GM18508 (cell line): ENCODE data around the gene HYAL3.
"Not testable (repeated sequence)": the region's sequence is repeated elsewhere in the genome, so short reads cannot be mapped to it uniquely, and the experiment has no call there.

Source experiments
- ATAC-seq: cut with Tn5 transposase; IDR thresholded peaks from one replicate; pipeline ENCODE4 v1.9.1; 2021; ENCODE audit warnings: moderate number of reproducible peaks; ENCODE audit not compliant: insufficient read depth, unreplicated experiment

The HYAL3 gene

DNA sequence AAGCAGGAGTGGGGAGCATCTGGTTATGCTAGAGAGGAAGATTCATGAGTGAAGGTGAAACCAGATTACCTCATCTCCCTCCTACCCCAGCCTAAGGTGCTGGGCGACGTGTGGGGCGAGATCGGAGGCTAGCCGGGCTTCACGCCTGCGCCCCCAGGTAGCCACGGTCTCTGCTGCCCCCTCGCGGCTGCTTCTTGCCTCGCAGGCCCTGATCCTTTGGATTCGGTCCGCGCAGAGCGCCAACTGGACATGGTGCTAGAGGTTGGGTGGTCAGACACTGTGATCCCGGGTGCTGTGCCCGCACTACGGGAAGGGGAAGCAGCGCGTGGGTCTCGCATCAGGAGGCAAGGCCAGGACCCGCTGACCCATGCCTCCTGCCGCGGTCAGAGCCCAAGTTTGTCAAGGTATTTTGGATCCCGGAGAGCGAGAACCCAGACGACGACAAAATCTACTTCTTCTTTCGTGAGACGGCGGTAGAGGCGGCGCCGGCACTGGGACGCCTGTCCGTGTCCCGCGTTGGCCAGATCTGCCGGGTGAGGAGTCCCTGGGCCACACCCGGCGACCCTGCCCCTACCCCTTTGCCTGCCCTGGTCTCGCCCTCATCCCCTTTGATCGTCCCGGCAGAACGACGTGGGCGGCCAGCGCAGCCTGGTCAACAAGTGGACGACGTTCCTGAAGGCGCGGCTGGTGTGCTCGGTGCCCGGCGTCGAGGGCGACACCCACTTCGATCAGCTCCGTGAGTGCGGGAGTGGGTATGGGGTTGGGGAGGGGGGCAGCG, 26.1 kb downstream of the HYAL3 start:
- peak; percentile 70 for ATAC-seq

GRCh38 chr3:50272538-50272910, 26.7 kb downstream of the HYAL3 start:
- ATAC-seq, result not testable (repeated sequence)

DNA sequence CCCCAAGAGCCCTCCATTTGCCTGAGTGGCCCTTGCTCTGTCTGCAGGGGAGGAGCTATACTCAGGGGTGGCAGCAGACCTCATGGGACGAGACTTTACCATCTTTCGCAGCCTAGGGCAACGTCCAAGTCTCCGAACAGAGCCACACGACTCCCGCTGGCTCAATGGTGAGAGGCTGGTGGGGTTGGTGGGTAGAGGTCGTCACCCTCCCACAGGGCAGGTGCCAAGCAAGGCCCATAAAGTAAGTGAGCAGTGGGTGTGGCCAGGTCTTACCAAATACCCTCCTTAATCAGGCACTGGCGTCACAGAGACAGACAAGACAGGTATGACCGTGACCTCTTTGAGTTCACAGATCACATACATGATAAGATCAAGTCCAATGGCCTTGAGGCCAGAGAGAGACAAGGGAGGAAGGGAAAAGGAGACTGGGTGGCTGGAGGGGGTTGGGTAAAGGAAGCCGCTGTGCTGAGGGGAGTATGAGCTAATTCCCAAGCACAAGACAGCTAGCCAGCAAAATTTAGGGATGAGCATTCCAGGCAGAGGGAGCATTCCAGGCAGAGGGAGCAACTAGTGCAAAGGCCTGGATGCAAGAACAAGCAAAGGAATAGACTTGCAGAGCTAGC, 27.8 kb downstream of the HYAL3 start:
- no peak for ATAC-seq

DNA sequence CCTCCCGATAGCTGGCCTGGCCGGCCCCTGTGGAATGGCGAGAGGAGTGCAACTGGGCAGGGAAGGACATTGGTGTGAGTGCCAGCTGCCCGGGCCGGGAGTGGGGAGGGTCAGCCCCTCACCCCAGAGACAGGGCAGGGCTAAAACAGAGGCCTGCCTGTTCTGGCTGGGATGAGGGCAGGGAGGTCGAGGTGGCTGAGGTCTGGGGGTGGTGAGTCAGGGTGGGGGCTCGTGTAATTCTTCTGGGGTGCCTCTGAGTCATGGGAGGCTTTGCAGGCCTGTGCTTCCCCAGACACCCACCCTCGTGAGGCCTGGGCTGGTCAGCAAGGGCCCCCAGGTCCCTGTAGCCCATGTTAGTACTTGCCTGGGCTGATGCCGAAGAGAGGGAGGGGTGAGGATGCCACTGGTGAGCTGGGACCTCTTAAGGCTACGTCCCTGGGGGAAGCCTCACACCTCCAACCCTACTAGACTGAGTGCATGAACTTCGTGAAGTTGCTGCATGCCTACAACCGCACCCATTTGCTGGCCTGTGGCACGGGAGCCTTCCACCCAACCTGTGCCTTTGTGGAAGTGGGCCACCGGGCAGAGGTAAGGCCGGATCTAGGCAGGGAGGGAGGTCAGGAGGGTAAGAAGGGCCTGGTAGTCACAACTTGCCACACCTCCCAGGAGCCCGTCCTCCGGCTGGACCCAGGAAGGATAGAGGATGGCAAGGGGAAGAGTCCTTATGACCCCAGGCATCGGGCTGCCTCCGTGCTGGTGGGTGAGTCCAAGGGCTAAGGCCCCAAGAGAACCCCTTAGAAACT, 28.6 kb downstream of the HYAL3 start:
- no peak for ATAC-seq

- ATAC-seq, result no peak
These were observed 29.2 kb downstream of the HYAL3 start for GRCh38 chr3:50269977-50270413.

GRCh38 chr3:50269460-50269859, 29.7 kb downstream of the HYAL3 start:
- no peak for ATAC-seq

DNA sequence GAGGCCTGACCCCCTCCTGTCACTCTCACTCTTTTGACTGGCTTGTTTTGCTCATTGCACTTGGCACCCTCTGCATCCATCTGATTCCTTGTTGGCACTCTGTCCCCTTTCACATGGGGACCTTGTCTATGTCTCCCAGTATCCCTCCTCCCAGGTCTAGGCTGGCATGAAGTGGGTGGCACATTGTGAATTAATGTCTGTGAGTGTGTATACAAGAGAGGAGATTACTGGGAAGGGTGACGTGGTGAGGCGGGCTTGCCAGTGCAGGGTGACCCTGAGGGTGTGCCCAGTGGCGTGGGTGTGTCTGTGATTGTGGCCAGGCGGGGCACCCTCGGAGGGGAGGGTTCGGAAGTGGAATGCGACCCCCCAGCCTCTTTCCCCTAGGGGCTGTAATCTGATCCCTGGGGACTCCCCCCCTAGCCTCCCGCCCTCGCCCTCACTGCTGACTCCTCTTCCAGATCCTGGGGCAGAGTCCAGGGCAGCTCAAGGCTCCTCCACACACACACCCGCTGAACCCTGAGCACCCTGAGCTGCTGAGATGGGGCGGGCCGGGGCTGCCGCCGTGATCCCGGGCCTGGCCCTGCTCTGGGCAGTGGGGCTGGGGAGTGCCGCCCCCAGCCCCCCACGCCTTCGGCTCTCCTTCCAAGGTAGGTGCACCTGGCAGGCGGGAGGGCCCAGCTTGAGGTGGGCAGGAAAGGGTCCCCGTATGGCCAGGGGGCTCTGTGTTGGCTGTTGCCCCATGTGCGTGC, 30.3 kb downstream of the HYAL3 start, which contains the start of gene SEMA3B:
TSS of gene SEMA3B (plus strand) at position 445 of the 749 bp plus-strand sequence. CDS start at position 539, 94 bp downstream.
- no peak for ATAC-seq

DNA sequence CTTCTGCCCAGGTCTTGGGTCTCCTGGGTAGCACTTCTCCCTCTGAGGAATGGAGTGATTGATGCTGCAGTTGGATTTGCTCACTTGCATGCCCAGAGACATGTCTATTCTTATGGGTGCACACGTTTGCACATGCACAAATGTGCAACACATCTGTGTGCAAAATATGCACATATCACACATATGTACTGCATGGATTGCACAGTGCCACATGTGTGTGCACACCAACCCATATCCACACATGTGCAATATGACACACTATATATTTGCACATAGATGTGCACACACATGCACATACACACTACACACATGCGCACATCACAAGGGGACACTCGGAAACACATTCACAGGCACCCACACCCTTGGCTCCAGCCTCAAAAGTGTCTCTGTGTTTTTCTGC, 30.9 kb downstream of the HYAL3 start:
- no peak for ATAC-seq

- ATAC-seq, result no peak
These were observed 31.8 kb downstream of the HYAL3 start for GRCh38 chr3:50267280-50267913.

DNA sequence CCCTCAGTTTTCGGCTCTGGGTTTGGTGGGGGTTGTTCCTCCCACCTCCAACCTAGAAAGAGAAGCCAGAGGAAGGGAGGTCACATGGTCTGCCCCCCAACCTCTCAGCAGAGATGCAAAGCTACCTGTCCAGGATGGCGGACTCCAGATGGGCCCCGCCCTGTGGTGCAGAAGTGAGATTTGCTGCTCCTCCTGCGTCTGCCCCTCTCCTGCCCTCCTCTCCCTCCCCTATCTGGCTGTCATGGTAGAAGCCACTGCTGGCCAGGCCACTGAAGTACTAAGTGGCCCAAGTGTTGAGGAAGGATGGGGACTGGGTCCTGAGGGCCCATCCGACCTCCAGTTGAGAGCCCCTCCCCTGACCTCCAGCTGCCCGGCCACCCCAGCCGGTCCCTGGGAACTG, 32.4 kb downstream of the HYAL3 start:
- ATAC-seq, result no peak

DNA sequence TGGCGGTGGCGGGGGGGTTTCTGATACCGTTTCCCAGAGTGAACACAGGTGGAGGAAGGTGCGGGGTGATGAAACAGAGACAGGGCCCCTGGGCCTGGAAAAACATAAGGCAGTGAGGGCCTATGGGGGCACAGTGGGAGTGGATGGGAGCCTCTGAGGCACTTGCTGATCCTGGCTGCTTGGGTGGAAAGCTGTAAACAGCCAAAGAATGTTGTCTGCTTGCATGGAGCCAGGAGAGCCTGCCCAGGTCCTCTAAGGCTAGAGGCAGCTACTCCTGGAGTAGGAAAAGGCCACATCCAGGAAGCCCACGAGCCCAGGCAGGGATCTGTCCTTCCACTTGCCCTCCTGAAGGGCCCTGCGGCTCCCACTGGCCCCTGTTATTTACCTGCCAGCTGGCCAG, 33.2 kb downstream of the HYAL3 start:
- no peak for ATAC-seq

DNA sequence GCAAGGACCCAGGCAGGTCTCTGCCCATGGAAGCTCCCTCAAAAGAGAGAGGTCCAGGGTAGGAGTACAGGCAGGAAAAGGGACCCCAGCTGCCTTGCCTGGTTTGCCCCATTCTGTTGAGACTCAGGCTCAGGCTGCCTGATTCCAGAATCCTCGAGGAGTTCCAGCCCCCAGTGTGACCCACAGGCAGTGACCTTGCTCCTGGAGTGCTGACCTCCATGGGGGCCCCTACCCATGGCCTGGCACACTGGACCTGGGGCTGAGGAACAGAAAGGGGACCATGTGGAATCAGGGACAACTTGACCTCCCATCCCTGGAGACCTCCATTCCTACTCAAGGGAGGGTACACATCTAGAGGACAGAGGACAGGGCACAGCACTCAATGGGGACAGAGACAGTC, 33.6 kb downstream of the HYAL3 start:
- no peak for ATAC-seq

DNA sequence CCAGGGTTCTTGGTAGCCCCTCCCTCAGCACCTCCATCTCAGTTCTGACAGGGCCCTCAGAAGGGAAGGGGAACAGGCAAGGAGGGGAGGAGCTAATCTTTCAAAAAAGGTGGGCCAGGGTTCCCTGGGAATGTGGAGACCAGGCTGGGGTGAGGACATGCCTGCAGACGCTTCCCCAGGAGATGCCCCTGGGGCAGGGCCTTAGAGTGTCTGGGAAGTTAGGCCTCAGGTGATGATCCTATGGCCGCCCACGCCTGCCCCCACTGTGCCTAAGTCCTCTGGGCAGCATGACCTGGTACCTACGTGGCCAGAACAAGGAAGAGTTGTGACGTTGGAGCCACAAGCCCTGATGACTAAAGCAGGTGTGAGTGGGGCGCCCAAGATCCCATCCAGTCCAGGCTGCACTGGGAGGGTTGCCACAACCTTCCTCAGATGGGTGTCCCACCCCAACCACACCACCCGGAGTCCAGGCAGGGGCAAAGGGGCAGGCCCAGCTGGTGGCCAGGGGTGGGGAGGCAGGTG, 34.2 kb downstream of the HYAL3 start:
- no peak for ATAC-seq

GRCh38 chr3:50264383-50264963, 34.7 kb downstream of the HYAL3 start:
- no peak for ATAC-seq

DNA sequence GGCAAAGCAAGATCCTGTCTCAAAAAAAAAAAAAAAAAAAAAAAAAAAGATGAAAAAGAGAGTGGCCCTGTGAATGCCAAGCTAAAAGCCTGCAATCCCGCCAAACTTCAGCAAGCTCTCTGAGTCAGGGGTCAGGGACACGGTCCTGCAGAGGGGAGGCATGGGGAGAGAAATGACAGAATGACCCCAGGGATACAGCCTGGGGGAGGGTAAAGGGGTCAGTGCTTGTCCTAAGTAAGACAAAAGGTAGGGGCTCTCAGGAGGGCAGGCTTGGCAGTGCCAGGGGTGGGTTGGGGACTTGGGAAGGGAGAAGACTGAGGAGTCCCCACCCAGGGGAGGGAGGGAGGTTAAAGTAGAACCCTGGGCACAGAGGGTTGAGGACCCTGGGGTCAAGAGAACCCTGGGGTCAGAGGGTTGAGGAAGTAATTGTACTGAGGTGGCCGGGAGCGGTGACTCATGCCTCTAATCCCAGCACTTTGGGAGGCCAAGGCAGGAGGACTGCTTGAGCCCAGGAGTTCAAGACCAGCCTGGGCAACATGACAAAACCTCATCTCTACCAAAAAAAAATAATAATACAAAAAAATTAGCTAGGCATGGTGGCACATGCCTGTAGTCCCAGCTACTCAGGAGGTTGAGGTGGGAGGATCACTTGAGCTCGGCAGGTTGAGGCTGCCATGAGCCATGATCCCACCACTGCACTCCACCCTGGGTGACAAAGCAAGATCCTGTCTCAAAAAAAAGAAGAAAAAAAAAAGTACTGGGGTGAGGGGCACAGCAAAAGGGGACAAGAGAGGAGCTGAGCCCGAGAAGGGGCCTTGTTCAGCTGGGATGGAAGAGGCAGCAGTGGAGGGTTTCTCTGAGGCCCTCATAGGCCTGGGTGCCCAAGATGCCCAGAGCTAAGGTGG, 35.5 kb downstream of the HYAL3 start:
- no peak for ATAC-seq

DNA sequence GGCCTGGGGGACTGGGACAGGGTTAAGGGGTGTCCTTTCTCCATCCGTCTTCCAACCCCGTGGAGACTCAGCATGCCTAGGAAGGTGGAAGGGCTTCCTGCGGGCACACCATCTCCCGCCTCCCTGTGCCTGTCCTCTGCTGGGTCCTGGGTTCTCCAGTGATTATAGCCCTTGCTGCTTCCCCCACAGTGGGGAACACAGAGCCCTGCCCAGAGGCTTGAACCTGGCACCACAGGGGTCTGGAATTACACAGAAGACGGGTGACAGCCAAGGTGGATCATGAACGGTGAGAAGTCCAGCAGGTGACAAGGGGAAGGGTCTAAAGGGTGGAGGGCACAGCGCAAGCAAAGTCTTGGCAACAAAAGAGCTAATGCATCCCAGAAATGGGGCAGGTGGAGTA, 36.4 kb downstream of the HYAL3 start:
- no peak for ATAC-seq

- ATAC-seq, result not testable (repeated sequence)
These were observed 37.0 kb downstream of the HYAL3 start for GRCh38 chr3:50262200-50262599.

DNA sequence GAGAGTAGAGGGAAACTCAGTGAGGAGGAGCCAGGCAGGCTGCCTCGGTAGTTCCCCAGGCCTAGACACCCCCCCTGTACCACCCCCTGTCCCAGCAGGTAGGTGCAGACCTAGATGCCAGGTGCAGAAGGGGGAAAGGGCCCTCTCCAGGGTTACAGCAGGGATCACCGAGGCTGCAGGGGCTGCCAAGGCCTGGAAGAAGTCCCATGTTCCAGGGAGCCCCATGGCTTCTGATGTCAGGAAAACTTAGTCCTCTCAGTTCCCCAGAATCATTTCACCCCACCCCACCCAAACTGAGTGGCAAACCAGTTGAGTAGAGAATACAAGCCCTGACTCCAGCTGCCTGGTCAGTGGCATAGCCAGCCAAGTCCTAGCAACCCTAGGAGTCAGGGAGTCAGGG, 37.7 kb downstream of the HYAL3 start:
- ATAC-seq, result no peak
